Rectal smooth muscle tissue (tissue), 1 donor: ENCODE results near the gene CAMK1D.
"Not testable (repeated sequence)": the region's sequence is repeated elsewhere in the genome, so short reads cannot be mapped to it uniquely, and the experiment has no call there.

Experiments
- H3K27ac ChIP-seq: one replicate; pipeline ENCODE4 v1.7.0; 2013; ENCODE audit warnings: low read depth, low read length, inconsistent platforms
- H3K27me3 ChIP-seq: one replicate; pipeline ENCODE4 v1.7.0; 2013; ENCODE audit warnings: low read length; ENCODE audit not compliant: control insufficient read depth, insufficient read depth
- H3K36me3 ChIP-seq: one replicate; pipeline ENCODE4 v1.7.0; 2013; ENCODE audit warnings: low read length; ENCODE audit not compliant: control insufficient read depth, insufficient read depth
- H3K4me1 ChIP-seq: one replicate; pipeline ENCODE4 v1.7.0; 2013; ENCODE audit warnings: low read length; ENCODE audit not compliant: control insufficient read depth, insufficient read depth
- H3K4me3 ChIP-seq: one replicate; pipeline ENCODE4 v1.7.0; 2013; ENCODE audit warnings: low read length
- H3K9ac ChIP-seq: one replicate; pipeline ENCODE4 v1.7.0; 2013; ENCODE audit warnings: low read length

CAMK1D gene

GRCh38 chr10:12357525-12358151, 8.3 kb downstream of the CAMK1D start:
- no peak overlapping the region for H3K9ac ChIP-seq
- H3K27me3 ChIP-seq, result no peaks in the 10 kb centered on the region
- H3K4me1 ChIP-seq, result peaks cover 6% of the 10 kb centered on the region
- H3K36me3 ChIP-seq, result no peaks in the 10 kb centered on the region
- no peak overlapping the region for H3K27ac ChIP-seq
- H3K4me3 ChIP-seq, result no peak overlapping the region

DNA sequence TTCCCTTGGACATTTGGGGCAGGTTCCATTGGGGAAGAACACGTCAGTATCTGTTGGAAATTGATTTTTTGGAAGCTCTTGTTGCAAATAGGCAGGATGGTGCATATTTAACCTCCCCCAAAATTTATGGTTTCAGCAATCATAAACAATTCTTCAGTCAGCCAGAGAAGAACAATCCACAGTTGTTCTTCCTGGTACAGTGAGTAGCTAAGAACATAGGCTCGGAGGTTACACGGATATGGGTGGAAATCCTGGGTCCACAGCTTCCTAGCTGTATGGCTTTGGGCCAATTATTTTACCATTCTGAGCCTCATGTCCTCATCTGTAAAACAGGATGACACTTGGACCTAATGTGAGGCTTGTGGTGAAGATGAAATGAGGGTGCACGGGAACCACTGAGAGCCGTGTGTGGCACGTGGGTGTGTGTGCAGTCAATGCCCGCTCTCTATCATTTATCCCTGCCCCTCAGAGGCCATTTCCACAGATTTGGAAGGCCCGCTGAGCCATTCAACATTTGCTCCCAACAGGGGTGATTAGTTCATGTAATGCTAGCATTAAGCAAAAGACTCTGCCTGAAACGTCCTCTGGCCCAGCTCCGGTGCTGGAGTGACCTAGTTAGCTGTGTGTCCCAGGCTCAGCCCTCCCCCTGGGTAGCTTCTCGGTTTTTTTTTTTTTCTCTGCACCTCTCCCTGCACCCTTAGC, 9.7 kb downstream of the CAMK1D start:
- Histone ChIP-seq H3K9ac (no peak overlapping the region), H3K4me3 (no peak overlapping the region), H3K27ac (no peak overlapping the region), H3K36me3 (no peaks in the 10 kb centered on the region), H3K27me3 (no peaks in the 10 kb centered on the region), H3K4me1 (peaks cover 6% of the 10 kb centered on the region)

DNA sequence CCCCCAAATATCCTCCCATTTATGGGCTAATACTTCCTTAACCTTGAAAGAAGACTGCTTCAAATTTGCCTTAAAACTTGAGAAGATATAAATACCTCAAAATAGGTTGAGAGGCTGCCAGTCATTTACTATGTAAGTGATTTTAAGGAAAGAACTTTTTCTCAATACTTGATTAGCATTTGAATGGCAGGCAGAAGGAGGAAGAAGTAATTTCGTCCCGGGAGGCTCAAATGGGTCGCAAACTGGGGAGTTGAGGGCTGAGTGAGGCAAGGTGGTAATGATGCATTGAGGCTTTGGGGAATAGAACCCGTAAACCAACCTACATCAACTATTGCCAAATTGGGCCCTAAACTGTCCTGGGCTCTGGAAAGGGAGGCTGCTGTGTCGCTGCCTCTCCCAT, 11.1 kb downstream of the CAMK1D start:
- no peaks in the 10 kb centered on the region for H3K27me3 ChIP-seq
- peaks cover 6% of the 10 kb centered on the region for H3K4me1 ChIP-seq
- no peaks in the 10 kb centered on the region for H3K36me3 ChIP-seq
- H3K27ac ChIP-seq, result no peak overlapping the region
- no peak overlapping the region for H3K4me3 ChIP-seq
- H3K9ac ChIP-seq, result no peak overlapping the region

DNA sequence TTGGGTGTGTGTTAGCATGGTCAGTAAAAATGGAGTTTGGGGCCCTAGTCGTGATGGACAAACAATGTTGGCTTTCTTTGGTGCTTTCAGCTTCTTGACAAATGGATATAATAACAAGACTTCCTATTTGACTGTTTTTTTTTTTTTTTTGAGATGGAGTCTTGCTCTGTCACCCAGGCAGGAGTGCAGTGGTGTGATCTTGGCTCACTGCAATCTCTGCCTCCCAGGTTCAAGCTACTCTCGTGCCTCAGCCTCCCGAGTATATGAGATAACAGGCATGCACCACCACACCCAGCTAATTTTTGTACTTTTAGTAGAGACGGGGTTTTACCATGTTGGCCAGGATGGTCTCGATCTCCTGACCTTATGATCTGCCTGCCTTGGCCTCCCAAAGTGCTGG, 11.8 kb downstream of the CAMK1D start:
- not testable (repeated sequence) for H3K9ac ChIP-seq, H3K4me3 ChIP-seq, H3K36me3 ChIP-seq, H3K27me3 ChIP-seq, H3K4me1 ChIP-seq, H3K27ac ChIP-seq

DNA sequence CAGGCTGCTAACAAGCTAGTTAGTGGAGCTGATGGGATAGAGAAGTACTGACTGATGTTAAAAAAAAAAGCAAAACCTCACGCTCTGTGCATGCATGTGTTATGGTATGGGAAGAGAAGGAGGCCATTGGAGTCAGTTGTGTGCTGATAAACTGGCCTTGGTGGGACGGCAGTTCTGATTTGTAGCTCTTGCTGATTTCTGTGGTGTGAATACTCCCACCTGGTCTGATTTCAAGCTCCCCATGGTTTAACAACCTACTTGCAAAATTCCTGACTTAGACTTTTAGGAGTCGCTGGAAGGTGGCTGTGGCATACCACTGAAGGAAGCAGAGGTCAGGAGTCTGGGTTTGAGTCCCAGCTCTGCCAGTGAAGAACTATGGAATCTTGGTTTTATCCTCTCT, 15.2 kb downstream of the CAMK1D start:
- Histone ChIP-seq H3K27ac (no peak overlapping the region), H3K36me3 (no peaks in the 10 kb centered on the region), H3K9ac (no peak overlapping the region), H3K4me1 (peaks cover 1% of the 10 kb centered on the region), H3K4me3 (no peak overlapping the region), H3K27me3 (no peaks in the 10 kb centered on the region)

DNA sequence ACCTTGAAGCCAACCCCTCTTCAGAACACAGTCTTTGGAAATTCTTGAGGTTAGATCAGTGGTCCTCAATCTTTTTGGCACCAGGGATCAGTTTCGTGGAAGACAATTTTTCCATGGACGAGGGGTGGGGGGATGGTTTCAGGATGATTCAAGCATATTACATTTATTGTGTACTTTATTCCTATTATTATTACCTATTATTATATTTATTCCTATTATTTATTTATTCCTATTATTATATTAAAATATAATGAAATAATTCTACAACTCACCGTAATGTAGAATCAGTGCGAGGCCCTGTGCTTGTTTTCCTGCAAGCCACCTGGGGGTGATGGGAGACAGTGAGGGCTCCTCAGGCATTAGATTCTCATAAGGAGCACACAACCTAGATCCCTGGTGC, 17.9 kb downstream of the CAMK1D start:
- Histone ChIP-seq H3K4me1 (no peaks in the 10 kb centered on the region), H3K36me3 (no peaks in the 10 kb centered on the region), H3K27me3 (no peaks in the 10 kb centered on the region), H3K4me3 (no peak overlapping the region), H3K27ac (no peak overlapping the region), H3K9ac (no peak overlapping the region)

DNA sequence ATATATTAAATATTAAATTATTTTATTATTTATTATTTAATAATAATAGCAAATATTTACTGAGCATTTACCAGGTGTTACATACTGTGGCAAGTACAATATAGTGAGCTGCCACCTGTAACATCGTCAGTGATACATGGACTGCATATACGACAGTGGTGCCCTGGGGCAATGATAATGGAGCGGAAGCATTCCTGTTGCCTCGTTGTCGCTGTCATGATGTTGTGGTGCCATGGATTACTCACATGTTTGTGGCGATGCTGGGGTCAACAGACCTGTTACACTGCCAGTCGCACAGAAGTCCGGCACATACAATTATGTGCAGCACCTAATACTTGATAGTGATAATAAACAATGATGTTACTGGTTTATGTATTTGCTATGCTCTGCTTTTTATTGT, 20.6 kb downstream of the CAMK1D start:
- Histone ChIP-seq H3K9ac (no peak overlapping the region), H3K4me3 (no peak overlapping the region), H3K36me3 (no peaks in the 10 kb centered on the region), H3K27me3 (no peaks in the 10 kb centered on the region), H3K4me1 (no peaks in the 10 kb centered on the region), H3K27ac (no peak overlapping the region)

DNA sequence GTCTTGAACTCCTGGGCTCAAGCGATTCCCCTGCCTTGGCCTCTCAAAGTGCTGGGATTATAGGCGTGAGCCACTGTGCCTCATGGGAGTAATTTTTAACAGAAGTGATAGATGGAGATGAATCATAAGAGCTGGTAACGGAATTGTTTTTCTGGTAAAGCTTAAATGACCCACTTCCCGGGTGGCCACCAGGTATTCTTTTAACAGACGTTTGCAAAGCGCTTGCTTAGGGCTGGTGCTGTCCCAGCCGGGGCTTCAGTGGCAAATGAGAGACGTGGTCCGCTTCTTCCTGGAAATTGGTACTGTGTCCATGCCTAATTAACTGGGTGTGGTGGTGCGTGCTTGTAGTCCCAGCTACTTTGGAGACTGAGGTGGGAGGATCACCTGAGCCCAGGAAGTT, 23.5 kb downstream of the CAMK1D start:
- H3K36me3 ChIP-seq, result no peaks in the 10 kb centered on the region
- peaks cover 3% of the 10 kb centered on the region for H3K4me1 ChIP-seq
- no peaks in the 10 kb centered on the region for H3K27me3 ChIP-seq
- no peak overlapping the region for H3K27ac ChIP-seq
- no peak overlapping the region for H3K4me3 ChIP-seq
- H3K9ac ChIP-seq, result no peak overlapping the region

GRCh38 chr10:12375076-12375504, 25.7 kb downstream of the CAMK1D start:
- Histone ChIP-seq H3K4me3 (no peak overlapping the region), H3K4me1 (peaks cover 3% of the 10 kb centered on the region), H3K27me3 (no peaks in the 10 kb centered on the region), H3K9ac (no peak overlapping the region), H3K36me3 (no peaks in the 10 kb centered on the region), H3K27ac (peak overlapping the region; percentile 14)

GRCh38 chr10:12376211-12376610, 26.9 kb downstream of the CAMK1D start:
- H3K27ac ChIP-seq, result no peak overlapping the region
- no peak overlapping the region for H3K9ac ChIP-seq
- peaks cover 3% of the 10 kb centered on the region for H3K4me1 ChIP-seq
- no peaks in the 10 kb centered on the region for H3K27me3 ChIP-seq
- H3K4me3 ChIP-seq, result no peak overlapping the region
- H3K36me3 ChIP-seq, result no peaks in the 10 kb centered on the region

- Histone ChIP-seq H3K36me3 (no peaks in the 10 kb centered on the region), H3K4me3 (no peak overlapping the region), H3K27ac (no peak overlapping the region), H3K4me1 (peaks cover 3% of the 10 kb centered on the region), H3K27me3 (no peaks in the 10 kb centered on the region), H3K9ac (no peak overlapping the region)
These were observed 28.4 kb downstream of the CAMK1D start for GRCh38 chr10:12377658-12378290.

DNA sequence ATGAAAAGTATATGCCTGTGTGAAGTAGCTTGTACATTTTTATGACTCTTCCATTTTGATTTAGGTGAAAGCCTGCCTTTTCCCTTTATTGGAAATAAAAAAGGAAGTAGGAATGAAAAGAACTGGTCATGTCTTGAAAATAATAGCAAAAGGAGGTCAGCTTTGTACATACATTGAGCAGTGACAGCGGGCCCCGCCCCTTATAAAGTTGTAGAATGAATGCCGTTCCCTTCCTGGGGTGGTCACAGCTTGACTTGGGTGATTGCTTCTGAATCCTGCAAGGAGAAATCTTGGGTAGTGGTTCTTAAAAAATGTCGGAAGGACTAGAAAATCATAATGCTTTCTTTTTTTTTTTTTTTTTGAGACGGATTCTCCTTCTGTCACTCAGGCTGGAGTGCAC, 31.7 kb downstream of the CAMK1D start:
- Histone ChIP-seq H3K27me3 (no peaks in the 10 kb centered on the region), H3K4me1 (no peaks in the 10 kb centered on the region), H3K27ac (no peak overlapping the region), H3K9ac (no peak overlapping the region), H3K36me3 (no peaks in the 10 kb centered on the region), H3K4me3 (no peak overlapping the region)
